Fibroblast of lung (primary cell): ENCODE results near the gene TBC1D21.

Experiments
- CTCF ChIP-seq, 2 donors: IDR thresholded peaks in 1 of 2; conservative IDR thresholded peaks in 1 of 2; 1 replicate in 1 of 2; 2 replicates in 1 of 2; pipeline ENCODE4 v1.5.1; 2011 to 2012; ENCODE audit warnings: low read length in 2 of 2, control low read depth in 1 of 2, inconsistent platforms in 1 of 2, low read depth in 1 of 2, mild to moderate bottlenecking in 1 of 2
- EZH2 ChIP-seq: IDR thresholded peaks from 2 replicates; pipeline ENCODE4 v1.5.1; 2012; ENCODE audit warnings: low read length, control low read depth, mild to moderate bottlenecking; ENCODE audit errors: missing control alignments

- TF ChIP-seq CTCF (conservative IDR thresholded peaks at IDR 0.05 in 1 of 2, IDR thresholded peaks at IDR 0.05 in 1 of 2; ENCODE audit: low read depth in 1 of 2, low read length in 2 of 2) (no peak), EZH2 (no peak)
Measured at GRCh38 chr15:73867956-73868355, 5.4 kb upstream of the TBC1D21 start.
